HG03571 (cell line): ENCODE measurements around the gene STK31.
"Not testable (repeated sequence)": the region's sequence is repeated elsewhere in the genome, so short reads cannot be mapped to it uniquely, and the experiment has no call there.

ENCODE experiments used
- ATAC-seq: cut with Tn5 transposase; IDR thresholded peaks from one replicate; pipeline ENCODE4 v1.9.1; 2021; ENCODE audit not compliant: unreplicated experiment

STK31 gene, protein sequence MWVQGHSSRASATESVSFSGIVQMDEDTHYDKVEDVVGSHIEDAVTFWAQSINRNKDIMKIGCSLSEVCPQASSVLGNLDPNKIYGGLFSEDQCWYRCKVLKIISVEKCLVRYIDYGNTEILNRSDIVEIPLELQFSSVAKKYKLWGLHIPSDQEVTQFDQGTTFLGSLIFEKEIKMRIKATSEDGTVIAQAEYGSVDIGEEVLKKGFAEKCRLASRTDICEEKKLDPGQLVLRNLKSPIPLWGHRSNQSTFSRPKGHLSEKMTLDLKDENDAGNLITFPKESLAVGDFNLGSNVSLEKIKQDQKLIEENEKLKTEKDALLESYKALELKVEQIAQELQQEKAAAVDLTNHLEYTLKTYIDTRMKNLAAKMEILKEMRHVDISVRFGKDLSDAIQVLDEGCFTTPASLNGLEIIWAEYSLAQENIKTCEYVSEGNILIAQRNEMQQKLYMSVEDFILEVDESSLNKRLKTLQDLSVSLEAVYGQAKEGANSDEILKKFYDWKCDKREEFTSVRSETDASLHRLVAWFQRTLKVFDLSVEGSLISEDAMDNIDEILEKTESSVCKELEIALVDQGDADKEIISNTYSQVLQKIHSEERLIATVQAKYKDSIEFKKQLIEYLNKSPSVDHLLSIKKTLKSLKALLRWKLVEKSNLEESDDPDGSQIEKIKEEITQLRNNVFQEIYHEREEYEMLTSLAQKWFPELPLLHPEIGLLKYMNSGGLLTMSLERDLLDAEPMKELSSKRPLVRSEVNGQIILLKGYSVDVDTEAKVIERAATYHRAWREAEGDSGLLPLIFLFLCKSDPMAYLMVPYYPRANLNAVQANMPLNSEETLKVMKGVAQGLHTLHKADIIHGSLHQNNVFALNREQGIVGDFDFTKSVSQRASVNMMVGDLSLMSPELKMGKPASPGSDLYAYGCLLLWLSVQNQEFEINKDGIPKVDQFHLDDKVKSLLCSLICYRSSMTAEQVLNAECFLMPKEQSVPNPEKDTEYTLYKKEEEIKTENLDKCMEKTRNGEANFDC

DNA sequence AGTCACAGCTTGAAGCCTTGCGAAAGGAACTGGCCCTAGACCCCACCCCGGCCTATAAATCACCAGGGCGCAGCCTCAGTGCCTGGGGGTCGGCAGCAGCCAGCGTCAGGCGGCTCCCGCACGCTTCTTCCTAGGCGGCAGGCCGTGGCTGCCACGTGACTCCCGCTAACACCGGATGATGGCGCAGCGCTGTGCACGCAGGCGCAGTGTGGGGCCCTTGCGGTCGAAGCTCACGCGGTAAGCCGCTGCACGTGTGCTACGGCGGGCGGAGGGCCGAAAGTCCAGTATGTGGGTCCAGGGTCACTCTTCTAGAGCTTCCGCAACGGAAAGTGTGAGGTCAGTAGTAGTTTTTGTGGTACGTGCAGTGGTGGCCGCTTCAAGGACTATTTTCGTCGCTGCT is at the start of gene STK31:
Gene STK31 (plus strand): TSS at position 220 of the 400 bp plus-strand sequence. CDS start 67 bp downstream, at position 287.
- ATAC-seq: no peak

DNA sequence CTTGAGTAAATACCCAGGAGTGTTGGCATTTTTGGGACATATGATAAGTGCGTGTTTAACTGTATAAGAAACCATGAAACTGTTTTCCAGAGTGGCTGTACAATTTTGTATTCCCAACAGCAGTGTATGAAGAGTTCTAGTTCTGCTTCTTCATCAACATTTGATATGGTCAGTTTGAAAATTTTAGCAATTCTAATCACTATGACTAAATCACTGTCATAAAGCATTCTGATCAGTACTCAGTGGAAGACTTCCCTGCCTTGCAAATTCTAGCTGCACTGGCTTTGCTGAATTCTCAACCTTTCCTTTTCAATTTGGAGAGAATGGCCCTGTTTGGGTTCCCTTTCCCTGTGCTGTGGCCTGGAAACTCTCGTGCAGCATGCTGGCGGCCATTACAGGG is 48.6 kb upstream of the STK31 start:
- ATAC-seq: no peak

DNA sequence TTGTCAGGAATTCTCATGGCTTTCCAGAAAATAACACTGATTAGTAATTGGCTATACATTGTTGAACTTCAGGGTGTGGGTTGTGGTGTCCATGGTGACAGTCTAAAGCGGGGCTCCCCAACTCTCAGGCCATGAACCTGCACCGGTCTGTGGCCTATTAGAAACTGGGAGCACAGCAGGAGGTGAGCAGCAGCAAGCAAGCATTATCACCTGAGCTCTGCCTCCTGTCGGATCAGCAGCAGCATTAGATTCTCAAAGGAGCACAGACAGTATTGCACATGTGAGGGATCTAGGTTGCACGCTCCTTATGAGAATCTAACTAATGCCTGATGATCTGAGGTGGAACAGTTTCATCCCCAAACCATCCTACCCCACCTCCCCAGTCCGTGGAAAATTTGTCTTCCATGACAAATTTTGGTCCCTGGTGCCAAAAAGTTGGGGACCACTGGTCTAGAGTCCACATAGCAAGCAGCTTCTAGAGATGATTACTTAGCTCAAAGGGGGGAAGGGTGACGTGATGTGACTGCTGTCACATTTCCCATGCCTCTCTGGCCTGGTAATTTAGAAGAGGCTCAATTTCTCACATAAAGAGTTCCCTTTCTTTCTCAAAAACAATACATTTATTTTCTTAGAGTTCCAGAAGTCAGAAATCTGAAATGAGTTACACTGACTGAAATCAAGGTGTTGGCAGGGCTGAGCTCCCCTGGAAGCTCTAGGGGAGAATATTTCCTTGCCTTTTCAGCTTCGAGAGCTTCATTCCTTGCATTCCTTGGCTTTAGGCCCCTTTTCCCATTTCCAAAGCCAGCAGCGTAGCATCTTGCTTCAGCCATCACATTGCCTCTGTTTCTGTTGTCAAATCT is 47.7 kb upstream of the STK31 start:
- no peak for ATAC-seq

DNA sequence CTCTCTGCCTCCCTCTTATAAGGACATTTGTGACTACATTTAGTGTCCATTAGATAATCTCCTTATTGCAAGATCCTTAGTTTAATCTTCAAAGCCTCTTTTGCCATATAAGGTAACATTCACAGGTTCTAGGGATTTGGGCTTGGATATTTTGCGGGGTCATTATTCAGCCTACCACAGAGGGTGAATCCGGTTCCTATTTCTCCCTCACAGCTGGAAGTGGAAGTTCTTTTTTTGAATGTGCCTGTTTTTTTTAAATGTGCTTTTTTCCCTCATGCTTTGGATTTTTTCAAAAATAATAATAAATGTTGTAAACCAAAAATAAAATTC is 47.1 kb upstream of the STK31 start:
- no peak for ATAC-seq

DNA sequence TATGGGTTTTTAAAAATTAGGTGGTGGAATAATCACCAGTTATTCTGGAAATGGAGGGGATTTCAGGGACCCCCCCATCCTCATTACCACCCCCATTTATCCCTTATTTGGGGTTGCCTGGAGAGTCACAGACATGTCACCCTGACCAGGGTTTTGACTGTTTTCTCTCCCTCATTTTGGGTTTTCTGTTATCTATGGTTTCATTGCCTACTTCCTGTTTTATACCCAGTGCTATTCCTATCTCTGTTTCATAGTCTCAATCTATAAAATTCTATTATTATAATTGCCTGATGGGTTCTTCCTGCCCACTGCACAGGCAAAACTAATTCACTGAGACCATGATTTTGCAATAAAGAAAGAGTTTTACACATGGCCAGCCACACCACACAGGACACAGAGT is 45.9 kb upstream of the STK31 start:
- ATAC-seq: no peak

DNA sequence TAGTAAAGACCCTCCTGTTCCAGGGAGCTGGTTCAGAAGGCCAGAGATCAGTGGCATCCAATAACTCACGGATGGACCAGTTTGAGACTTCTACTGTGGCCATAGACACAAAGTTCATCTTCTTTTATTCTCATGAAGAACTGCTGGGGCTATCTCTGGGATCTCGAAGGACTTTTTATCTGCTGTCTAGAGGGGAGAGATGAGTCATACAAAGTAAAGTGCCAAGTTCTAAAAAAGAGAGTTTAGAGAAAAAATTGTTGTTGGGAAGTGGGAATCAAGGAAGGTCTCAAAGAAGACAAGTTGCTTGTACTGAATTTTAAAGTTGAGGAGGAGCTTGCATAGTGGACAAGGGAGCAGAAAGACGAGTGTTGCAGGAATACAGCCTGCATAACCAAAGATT is 38.0 kb upstream of the STK31 start:
- no peak for ATAC-seq

DNA sequence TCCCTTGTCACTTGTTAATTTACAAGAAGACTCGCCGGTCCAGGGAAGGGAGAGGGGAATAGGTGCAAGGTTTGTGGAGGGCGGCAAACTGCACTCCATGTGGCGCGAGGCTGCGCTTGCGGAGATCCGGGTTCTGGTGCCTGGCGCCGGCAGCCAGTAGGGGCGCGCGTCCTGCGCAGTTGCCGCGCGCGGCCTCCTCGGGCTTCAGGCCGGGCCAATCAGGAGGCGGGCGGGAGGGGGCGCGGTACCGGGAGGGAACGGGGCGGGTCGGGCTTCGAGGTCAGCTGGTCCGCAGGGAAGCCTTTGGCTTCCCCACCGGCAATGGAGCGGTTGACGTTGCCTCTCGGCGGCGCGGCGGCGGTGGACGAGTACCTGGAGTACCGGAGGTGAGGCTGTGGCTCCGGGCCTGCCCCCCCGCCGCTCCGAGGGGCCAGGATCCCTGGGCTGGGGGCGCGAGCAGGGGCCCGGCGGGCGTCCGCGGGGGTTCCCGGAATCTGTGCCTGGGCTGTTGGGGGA is 30.1 kb upstream of the STK31 start, which contains the start of gene FAM221A:
Gene FAM221A (plus strand): TSS at position 302 of the 516 bp plus-strand sequence. CDS start 20 bp downstream, at position 322.
- peak; percentile 99 for ATAC-seq

DNA sequence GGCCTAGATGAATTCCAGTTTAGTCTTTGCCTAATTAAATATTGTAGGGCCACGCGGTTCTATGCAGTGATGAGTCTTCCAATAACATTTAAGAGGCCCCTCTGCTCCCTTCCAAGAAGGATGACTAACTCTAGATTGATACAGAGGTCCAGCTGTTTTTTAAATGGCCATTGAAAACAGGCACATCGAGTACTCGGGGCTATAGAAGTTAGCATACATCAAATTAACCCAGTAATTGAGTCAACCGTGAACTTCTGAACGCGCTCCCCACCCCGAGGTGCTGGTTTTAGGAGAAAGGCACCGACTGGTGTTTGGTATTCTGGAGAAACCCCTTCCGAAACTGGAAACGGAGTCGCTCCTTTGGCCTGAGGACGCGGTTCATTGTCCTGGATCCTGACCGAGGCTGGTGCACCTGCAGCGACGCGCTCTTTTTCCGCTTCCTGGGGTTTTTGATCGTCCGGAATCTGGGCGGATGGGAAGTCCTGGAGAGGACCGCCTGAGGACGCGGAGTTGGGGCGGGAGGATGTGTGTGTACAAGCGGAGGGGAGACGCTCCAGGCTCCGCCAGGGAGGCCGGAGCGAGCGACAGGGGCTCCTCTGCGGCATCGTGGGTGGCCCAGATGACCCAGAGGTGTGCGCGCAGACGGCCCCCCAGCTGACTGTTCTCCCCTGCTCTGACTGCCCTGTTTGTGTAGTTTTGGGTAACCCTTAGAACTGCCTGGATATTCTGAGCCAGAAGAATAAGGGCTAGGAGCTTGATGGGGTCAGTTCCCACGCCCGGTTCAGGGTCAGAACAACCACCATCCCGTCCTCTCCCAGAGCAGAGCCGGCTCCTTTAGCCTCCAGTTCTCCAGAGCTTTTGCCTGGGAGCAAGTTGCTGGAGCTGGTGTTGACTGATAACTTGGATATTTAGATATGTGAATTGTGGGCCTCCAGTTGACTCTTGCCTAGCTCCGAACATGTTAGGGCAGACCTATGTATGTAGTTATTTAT is 29.3 kb upstream of the STK31 start:
- ATAC-seq: peak; percentile 24

DNA sequence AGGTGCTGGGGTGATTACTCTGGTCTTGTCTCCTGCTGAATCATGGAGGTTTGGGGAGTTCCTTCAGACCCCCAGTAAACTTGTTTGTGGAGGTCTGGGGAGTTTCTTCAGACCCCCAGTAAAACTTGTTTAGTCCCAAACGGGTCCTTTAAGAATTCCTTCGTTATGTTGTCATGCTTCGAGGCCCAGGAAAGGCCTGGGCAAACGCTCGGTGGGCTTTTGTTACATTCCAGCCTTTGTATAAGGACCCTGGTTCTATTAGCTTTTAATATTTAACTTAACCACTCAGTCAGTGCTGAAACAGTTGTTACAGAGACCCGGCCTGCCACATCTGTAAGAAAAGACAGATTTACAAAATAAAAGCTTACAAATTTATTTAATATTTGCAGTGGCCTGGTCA is 26.0 kb upstream of the STK31 start:
- not testable (repeated sequence) for ATAC-seq

DNA sequence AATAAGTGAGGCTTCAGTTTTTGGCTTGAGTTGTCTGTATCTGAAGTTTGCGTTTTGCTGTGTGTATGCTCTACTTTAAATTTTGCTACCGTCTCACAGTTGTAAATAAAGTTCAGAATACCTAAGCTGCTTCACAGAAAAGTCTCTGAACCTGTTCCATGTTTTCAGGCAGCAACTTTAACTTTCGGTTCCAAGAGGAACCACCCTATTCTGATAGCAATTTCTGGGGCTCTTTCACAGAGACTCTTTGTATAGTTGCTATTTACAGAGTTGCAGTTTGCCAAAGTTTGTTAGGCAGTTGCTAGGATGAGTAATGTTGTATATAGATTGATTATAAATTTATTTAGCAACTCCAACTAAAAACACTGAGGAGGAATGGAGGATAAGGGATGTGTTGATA is 24.3 kb upstream of the STK31 start:
- ATAC-seq: no peak

DNA sequence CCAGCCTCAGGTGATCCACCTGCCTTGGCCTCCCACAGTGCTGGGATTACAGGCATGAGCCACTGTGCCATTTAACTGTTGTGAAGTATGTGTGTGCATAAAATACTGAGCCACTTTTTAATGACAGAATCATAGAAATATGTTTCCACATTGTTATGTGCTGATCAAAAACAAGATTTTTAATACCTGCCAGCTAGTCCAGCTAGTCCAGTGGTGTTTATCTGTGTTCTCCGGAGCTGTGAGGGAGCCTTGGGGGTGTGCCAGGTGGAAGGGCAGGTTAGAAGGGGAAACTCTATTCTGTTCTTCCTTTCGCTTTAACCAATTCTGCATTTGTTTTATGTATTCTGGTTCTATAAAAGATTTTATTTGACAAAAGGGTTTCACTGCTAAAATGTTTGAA is 23.0 kb upstream of the STK31 start:
- no peak for ATAC-seq

DNA sequence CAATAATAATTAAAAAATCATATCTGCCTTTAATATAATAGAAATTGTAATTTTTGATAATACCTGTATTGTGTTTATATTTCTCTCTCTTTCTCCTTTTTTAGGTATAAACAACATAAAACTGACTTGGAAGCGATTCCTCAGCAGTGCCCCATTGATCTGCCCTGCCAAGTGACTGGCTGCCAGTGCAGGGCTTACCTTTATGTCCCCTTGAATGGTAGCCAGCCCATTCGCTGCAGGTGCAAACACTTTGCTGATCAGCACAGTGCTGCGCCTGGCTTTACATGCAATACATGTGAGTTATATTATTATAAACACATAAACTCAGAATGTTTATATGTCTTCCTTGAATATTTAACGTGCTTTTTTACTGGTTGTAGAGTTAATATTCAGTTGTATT is 20.9 kb upstream of the STK31 start:
- no peak for ATAC-seq

DNA sequence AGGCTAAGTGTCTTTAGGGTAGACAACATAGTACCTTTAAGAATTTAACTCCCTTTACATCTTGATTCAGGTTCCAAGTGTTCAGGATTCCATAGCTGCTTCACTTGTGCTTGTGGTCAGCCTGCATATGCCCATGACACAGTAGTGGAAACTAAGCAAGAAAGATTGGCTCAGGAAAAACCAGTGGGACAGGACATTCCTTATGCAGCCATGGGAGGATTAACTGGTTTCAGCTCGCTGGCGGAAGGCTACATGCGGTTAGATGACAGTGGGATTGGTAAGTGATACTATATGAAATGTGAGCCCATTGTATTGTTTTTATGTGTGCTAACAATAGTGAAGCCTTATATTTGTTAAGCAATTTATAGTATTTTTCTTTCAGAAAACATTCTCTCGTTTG is 18.7 kb upstream of the STK31 start:
- ATAC-seq: no peak

DNA sequence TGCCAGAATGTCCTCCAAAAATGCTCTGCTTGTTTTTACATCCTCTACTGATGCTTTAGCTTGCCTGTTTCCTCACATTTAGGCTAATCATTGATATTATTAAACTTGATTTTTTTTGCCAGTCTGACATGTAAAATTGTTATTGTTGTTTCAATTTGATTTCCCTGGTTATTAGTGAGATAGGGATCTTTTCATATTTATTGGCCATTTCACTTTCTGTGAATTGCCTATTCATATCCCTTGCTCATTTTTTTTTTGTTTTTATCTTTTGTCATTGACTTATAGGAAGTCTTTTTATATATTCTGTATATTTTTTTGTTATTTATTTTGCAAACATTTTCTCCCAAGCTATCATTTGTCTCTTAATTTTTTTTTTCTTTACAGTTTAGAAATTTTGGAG is 16.8 kb upstream of the STK31 start:
- no peak for ATAC-seq

DNA sequence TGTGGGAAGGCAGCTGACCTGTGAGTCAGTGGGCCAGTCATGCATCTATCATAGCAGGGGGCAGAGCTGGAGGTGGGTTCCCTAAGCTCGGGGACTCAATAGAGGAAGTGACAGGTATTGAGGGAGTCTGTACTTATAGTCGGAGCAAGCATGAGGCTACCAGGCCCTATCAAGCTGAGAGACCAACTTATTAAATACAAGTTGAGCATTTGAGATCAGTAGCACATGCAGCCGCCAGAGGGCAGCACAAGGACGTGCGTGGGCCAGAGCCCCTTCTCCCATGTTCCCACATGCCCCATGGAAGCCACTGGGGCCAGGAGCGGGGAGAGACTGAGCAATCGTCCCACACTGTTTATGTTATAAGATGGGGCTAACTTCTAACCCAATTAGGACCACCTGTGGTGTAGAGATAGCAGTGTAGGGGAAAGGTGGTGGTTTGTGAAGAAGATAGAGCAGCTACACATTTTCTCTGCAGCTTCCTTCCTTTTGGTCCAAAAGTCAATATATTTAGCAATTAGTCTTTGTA is 13.0 kb upstream of the STK31 start:
- peak; percentile 83 for ATAC-seq

DNA sequence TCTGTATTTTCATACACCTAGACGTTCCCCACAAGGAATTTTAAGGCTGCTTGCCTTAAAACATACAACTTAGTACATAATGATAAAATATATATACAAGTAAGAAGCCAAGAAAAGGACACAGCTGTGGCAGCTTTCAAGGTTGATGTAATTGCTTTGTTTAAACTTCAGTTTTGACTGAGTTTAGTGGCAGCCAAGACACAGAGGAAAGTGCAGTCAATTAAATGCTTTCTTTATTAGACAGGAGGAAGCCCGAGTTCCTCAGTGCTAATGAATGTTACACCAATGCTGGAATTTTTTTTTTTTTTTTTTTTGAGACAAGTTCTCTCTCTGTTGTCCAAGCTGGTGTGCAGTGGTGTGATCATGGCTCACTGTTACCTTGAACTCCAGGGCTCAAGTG is 11.2 kb upstream of the STK31 start:
- ATAC-seq: no peak

DNA sequence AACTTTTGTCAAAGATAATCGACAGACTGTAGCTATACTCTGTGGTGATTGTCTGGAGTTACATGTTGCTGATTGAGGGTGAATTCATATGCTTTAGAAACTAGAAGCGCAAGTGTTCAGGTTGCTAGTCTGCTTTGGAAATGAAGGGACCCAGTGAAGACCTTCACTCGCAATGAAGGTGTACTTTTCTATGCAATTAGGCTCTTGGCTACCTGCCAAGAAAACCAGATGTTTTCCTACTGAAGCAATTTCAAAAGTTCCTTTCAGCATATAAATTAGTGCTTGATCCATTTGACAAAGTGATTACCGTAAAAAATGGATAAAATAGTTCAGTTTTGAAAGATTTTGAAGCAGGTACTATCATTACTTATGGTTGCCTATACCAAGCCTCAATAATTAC is 10.0 kb upstream of the STK31 start:
- ATAC-seq: no peak

DNA sequence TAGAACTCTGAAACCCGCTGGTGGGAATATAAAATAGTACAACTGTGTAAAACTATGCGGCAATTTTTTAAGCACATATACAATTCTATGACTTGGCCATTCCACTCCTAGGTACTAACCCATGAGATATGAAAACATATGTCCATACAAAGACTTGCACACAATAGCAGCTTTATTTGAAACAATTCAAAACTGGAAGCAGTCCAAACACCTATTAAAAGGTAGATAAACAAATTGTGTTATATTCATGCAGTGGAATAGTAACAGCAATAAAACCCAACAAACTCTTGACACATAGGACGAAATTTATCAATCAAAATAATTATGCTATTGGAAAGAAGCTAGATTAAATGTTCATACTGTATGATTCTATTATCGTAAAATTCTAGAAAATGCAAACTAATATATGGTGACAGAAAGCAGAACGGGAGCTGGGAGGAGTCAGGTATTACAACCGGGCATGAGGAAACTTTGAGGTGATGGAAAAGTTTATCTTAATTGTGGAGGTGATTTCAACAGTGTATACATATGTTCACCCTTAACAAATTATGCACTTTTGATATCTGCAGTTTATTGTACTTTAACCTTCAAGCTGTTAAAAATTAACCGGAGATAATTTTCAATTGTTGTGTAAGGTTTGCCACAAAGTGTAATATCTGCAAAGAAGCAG is 803 bp upstream of the STK31 start:
- no peak for ATAC-seq
